ENCODE results near the gene CYTH2.

The CYTH2 gene

DNA sequence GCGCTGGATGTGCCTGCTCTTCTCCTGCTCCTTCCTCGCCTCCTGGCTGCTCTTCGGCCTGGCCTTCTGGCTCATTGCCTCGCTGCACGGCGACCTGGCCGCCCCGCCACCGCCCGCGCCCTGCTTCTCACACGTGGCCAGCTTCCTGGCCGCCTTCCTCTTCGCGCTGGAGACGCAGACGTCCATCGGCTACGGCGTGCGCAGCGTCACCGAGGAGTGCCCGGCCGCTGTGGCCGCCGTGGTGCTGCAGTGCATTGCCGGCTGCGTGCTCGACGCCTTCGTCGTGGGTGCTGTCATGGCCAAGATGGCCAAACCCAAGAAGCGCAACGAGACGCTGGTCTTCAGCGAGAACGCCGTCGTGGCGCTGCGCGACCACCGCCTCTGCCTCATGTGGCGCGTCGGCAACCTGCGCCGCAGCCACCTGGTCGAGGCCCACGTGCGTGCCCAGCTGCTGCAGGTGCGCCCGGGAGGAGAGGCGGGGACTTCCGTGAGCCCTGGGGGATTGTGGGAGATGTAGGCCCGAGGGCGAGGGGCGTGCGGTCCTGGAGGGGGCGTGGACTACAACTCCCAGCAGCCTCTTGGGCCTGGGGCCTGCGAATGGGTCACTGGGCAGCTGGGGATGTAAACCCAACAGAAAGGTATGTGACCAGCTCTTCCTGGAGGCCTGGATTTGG is 7.0 kb upstream of the CYTH2 start:
- TF ChIP-seq POLR2A (IDR thresholded peaks at IDR 0.05; ENCODE audit: low read depth, low read length), result no peak
- FAIRE-seq (no peak), DNase-seq (ENCODE audit: insufficient read length, low spot score) (no peak)

DNA sequence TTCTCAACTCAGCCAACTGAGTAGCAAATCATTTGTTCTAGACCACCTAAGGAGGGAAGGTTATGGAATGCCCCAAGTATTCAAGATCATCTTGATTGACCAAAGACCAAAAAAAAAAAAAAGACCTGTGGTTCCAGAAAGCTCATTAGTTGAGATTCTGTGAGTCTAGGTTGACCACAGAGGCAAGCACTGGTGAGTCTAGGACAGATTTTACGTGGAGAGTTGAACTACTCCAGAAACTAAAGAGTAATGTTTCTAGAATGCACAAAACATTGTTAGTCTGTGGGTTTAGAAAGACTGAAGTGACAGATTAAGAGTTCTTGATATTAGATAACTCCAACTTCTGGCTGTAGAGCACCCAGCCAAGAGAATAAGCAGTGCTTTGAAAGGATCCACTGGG is 4.0 kb upstream of the CYTH2 start:
- TF ChIP-seq POLR2A (IDR thresholded peaks at IDR 0.05; ENCODE audit: low read depth, low read length), result no peak
- FAIRE-seq, result no peak
- no peak for DNase-seq (ENCODE audit: insufficient read length, low spot score)

DNA sequence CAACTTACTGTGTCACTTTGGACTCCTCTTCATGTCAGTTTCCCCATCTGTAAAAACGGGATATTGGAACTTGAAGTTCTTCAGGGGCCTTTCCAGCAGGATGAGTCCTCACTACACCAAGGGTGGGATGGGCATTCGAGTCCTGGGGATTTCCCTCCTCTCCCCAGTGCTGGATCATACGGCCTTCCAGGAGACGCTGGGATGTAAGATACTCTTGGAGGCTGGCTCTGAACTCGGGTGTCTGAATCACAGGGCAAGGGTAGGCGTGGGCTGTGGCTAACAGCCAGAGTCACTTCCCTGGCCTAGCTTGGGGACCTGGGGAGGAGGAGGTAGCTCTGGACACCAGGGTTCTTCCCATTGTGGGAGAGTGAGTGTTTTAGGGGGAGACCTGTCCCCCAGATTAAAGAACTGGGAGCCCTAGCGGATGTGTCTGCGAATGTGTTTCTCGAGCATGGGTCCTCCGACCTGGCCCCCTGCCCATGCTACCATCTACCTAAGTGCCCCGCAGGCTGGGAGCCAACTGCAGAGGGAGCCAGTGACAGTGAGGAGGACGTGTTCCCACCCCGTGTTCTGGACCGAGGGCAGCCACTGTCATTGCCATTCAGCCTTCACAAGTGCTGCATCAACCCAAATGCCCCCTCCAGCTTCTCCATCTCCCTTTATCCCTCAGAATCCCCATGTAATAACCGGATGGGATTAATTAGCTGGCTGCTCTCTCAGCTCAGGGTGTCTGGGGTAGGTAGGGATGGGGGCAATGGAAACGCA is 2.4 kb upstream of the CYTH2 start:
- FAIRE-seq, result peak; percentile 45
- DNase-seq (ENCODE audit: insufficient read length, low spot score), result peak; percentile 69
- no peak for TF ChIP-seq POLR2A (IDR thresholded peaks at IDR 0.05; ENCODE audit: low read depth, low read length)

DNA sequence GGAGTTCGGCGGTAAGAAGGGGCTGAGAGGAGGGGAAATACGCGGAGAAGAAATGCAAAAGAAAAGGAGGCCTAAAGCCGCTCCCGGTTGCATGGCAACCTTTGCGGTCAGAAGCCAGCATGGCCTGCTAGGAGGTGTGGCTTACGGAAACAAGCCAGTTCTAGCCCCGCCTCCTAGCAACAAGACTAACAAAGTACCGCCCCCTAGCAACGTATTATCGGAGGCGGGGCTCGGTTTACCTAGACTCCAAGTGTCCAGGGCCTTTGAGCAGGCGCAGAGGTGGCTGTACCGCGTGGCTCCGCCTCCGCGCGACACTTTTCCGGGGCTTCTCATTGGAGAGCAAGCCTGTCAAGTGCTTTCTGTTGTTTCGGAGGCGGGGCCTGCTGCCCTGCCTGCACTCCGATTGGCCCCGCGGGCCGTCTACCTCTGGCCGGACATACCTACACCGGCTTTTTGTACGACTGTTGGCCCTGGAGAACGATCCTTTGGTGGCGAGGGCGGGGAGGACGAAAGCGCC is 339 bp upstream of the CYTH2 start:
- TF ChIP-seq POLR2A (IDR thresholded peaks at IDR 0.05; ENCODE audit: low read depth, low read length), result no peak
- FAIRE-seq (peak; percentile 87), DNase-seq (ENCODE audit: insufficient read length, low spot score) (peak; percentile 85)

DNA sequence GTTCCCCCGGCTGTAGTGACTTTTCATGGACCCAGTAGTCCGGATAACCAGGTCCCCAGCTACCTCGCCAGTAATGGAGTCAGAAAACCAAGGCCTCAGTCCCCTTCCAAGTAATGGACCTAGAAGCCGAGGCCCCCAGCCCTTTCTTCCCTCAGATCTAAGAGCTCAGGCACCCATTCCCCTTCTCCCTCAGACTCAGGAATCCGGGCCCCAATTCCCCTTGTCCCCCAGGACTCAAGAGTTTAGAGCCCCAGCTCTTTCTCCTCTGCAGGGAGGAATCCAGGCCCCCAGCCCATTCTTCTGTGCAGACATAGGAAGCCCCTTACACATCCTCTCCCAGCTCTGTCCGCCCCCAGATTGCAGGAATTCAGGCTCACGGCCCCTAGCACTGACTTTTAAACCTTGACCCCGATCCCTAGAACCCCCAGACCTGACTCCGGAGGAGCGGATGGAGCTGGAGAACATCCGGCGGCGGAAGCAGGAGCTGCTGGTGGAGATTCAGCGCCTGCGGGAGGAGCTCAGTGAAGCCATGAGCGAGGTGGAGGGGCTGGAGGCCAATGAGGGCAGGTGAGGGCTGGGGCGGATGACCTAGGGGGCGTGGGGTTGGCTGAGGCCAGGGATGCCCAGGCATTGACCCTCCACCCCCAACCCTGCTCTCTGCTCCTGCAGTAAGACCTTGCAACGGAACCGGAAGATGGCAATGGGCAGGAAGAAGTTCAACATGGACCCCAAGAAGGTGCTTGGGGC is 938 bp downstream of the CYTH2 start:
- DNase-seq (ENCODE audit: insufficient read length, low spot score) (no peak), FAIRE-seq (no peak)
- TF ChIP-seq POLR2A (IDR thresholded peaks at IDR 0.05; ENCODE audit: low read depth, low read length), result no peak

DNA sequence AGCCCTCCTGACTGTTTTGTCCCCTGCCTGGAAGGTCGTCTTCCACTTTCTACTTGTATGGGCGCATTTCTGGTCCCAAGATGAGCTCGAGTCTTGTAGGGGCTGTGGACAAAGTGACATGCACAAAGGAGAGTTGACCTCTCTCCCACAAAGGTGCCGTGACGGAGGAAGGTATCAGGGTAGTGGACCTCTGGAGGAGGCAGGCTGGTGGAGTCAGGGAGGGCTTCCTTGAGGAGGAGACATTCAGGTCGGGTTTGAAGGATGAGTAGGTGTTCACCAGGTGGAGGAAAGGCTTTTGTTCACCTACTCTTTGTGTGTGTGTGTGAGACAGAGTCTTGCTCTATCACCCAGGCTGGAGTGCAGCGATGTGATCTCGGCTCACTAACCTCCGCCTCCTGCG is 1.7 kb downstream of the CYTH2 start:
- FAIRE-seq (no peak), DNase-seq (ENCODE audit: insufficient read length, low spot score) (no peak)
- TF ChIP-seq POLR2A (IDR thresholded peaks at IDR 0.05; ENCODE audit: low read depth, low read length), result no peak

DNA sequence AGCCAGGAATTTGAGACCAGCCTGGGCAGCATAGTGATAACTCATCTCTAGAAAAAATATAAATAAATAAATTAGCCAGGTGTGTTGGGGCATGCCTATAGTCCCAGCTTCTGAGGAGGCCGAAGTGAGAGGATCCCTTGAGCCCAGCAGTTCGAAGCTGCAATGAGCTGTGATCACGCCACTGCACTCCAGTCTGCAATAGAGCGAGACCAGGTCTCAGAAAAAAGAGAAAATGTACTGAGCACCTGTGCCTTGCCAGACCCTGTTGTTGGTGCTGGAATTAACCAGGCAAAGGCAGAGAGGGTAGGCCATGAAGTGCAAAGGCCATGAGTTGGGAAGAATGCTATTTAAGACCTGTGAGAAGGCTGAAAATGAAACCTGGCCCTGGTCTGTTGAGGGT is 2.7 kb downstream of the CYTH2 start:
- no peak for TF ChIP-seq POLR2A (IDR thresholded peaks at IDR 0.05; ENCODE audit: low read depth, low read length)

DNA sequence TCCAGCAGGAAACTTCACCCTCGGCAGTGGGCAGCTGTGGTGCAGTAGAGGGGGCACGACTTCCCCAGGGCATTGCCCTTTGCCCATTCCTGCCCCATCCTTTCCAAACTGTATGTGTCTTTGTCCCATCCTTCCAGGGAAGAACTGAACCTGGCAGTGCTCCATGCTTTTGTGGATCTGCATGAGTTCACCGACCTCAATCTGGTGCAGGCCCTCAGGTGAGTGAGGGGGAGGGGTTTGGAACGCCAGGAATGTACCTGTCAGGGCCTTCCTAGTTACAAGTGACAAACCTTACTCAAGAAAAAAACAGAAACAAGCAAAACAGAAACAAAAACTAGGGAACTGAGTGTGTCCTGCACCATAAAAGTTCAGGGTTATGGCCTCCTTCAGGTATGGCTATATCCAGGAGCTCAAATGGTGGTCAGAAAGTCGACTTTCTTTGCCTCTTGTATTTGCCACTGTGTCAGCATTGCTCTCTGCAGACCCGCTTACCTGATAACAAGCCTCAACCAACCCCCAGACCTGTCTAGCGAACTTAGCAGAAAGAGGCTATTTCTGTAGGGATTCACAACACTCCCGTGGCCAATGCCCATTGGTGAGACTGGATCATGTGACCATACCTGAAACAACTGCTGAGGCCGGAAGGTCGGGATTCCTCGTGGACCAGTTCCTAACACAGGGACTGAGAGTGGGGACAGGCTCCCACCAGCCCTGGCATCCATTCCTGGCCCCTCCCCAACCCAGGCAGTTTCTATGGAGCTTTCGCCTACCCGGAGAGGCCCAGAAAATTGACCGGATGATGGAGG is 4.2 kb downstream of the CYTH2 start:
- TF ChIP-seq POLR2A (IDR thresholded peaks at IDR 0.05; ENCODE audit: low read depth, low read length), result no peak
- FAIRE-seq (no peak), DNase-seq (ENCODE audit: insufficient read length, low spot score) (no peak)

More for the DNA sequence above, 2.7 kb downstream of the CYTH2 start:
- no peak for FAIRE-seq
- DNase-seq (ENCODE audit: insufficient read length, low spot score), result no peak

DNA sequence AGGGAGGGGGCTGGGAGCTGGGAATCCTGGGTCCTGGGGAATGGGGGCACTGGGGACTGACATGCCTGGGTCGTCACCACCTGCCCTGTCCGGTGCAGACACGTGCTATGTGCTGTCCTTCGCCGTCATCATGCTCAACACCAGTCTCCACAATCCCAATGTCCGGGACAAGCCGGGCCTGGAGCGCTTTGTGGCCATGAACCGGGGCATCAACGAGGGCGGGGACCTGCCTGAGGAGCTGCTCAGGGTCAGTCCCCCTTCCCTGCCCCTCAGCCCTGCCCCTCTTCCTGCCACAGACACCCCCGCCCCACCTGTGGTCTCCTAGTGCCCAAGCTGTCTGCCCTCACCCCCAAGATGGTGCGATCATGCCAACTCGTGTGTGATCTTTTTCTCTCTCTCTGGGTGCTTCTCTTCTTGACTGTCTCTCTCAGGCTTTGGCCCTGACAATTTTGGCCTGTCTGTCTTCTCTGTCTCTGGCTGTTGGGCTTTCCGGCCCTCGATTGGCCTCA is 5.0 kb downstream of the CYTH2 start:
- FAIRE-seq (no peak), DNase-seq (ENCODE audit: insufficient read length, low spot score) (no peak)
- no peak for TF ChIP-seq POLR2A (IDR thresholded peaks at IDR 0.05; ENCODE audit: low read depth, low read length)

DNA sequence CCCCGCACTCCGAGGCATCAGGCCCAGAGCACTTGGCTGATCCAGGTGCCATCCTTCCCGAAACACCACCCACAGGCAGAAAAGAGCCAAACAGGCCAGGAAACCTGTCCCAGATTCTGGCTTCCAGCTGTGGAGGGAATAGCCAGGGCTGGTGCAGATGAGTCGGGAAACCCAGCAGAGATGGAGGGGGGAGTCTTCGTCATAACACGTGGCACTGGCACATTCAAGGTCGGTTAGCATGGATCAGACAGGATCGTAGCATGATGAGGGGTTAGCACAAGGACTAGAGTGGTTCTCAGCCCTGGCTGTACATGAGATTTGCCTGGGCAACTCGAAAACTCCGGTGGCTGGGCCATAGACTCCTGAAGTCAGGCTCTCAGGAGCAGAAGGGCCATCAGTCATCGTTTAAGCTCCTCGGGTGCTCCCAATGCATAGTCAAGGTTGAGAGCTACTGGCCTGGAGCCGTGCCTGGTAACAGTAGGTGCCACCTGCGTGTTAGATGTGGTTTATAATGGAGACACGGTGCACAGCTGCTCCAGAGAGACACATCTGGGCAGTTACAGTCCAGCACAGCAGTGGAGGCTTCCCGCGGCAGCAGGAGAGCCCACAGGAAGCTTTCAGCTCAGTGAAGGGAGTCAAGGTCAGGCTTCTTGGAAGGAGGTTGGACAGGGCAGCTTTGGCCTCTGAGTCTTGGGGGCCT is 6.3 kb downstream of the CYTH2 start:
- no peak for FAIRE-seq

DNA sequence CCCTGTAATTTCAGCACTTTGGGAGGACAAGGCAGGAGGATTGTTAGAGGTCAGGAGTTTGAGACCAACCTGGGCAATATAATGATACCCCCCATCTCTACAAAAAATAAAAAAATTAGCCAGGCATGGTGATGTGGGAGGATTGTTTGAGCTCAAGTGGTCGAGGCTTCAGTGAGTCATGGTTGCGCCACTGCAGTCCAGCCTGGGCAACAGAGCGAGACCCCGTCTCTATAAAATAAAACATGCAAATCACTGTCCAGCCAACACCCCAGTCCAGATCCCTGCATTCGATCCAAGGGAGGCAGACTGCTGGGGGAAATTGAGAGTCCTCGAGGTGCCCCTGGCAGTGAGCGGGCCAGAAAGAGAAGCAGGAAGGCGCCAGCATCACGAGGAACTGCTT is 7.0 kb downstream of the CYTH2 start:
- no peak for TF ChIP-seq POLR2A (IDR thresholded peaks at IDR 0.05; ENCODE audit: low read depth, low read length)
- no peak for FAIRE-seq
- no peak for DNase-seq (ENCODE audit: insufficient read length, low spot score)

More for the DNA sequence above, 6.3 kb downstream of the CYTH2 start:
- no peak for TF ChIP-seq POLR2A (IDR thresholded peaks at IDR 0.05; ENCODE audit: low read depth, low read length)
- no peak for DNase-seq (ENCODE audit: insufficient read length, low spot score)

DNA sequence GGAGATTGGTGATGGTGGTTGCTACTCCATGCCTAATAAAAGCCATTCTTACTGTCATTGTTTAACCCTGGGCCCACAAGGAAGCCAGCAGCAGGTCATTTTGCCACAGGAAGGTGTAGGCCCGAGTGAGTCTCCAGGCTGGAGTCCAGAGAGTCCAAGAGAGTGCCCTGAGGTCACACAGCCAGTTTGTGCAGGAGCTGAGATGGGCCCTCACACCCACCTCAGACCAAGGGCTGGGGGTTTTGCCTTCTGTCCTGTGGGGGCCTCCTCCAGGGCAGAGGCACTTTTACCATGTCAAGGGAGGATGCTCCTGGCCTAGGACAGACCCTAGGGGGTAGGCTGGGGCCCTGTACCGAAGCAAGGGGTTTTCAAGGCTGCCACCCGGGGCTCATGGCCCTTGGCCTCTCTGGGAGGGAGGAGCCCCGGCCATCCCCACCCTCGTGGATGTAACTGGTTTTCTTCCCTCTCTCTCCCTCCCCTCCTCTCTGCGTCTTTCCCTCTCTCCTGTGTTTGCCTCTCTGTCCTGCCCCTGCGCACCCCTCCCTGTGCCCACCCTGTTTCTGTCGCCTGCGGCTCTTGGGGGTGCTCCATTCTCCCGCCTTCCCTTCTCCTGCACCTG is 8.0 kb downstream of the CYTH2 start:
- no peak for FAIRE-seq
- TF ChIP-seq POLR2A (IDR thresholded peaks at IDR 0.05; ENCODE audit: low read depth, low read length), result no peak
- no peak for DNase-seq (ENCODE audit: insufficient read length, low spot score)

Measured in H54 (cell line).